HepG2 (cell line): ENCODE data around the gene LRRC45. TPM values are rescaled to one million over a fixed set of nuclear protein-coding genes. Genes with fewer than 3 reads are reported as not detected.
A peak's percentile ranks its signal among the peaks of the same experiment; 100 is the strongest.

Experiments used
- ATAD3A ChIP-seq: sonication (generic); formaldehyde crosslinking; IDR thresholded peaks from 2 replicates; pipeline ENCODE4 v1.4.0; 2020; ENCODE audit warnings: missing genetic modification reagents
- CTCF ChIP-seq: sonication (generic); formaldehyde crosslinking; IDR thresholded peaks from 2 replicates; pipeline ENCODE4 v1.5.0; 2020; ENCODE audit warnings: mild to moderate bottlenecking, missing genetic modification reagents, moderate library complexity
- HNF1A ChIP-seq, 2 experiments: sonication (generic) in 1 of 2; formaldehyde crosslinking in 1 of 2; IDR thresholded peaks; 2 replicates each; pipeline versions ENCODE4 v1.4.0 to v1.6.1; 2016 to 2020; ENCODE audit warnings: borderline replicate concordance in 1 of 2, low read depth in 1 of 2, mild to moderate bottlenecking in 1 of 2, missing genetic modification reagents in 1 of 2
- KDM3A ChIP-seq: IDR thresholded peaks from 2 replicates; pipeline ENCODE4 v1.6.1; 2018; ENCODE audit warnings: low read depth, missing compliant biosample characterization
- MAZ ChIP-seq, 2 experiments: sonication (generic) in 1 of 2; formaldehyde crosslinking in 1 of 2; IDR thresholded peaks; 2 replicates each; pipeline versions ENCODE4 v1.5.0 to v1.6.1; 2012 to 2020; ENCODE audit warnings: low read depth in 2 of 2, mild to moderate bottlenecking in 2 of 2, borderline replicate concordance in 1 of 2, improper control_type of control experiment in 1 of 2, low read length in 1 of 2, missing genetic modification reagents in 1 of 2, moderate library complexity in 1 of 2
- POGZ ChIP-seq: sonication (generic); formaldehyde crosslinking; IDR thresholded peaks from 2 replicates; pipeline ENCODE4 v1.4.0; 2020; ENCODE audit warnings: mild to moderate bottlenecking, missing genetic modification reagents
- PTBP1 ChIP-seq: fragments of 200-400 bp; formaldehyde crosslinking; IDR thresholded peaks from 2 replicates; pipeline ENCODE4 v1.6.1; 2018; ENCODE audit warnings: low read length, low read depth; ENCODE audit not compliant: poor library complexity, severe bottlenecking
- RAD21 ChIP-seq: fragments of 450-650 bp; formaldehyde crosslinking; IDR thresholded peaks from 2 replicates; pipeline ENCODE4 v1.5.0; 2020; ENCODE audit warnings: mild to moderate bottlenecking
- RNF2 ChIP-seq: fragments of 450-650 bp; conservative IDR thresholded peaks from 2 replicates; pipeline ENCODE4 v1.6.1; 2016; ENCODE audit warnings: low read depth
- TFDP1 ChIP-seq: IDR thresholded peaks from 2 replicates; pipeline ENCODE4 v1.6.1; 2016; ENCODE audit warnings: missing compliant biosample characterization, missing genetic modification reagents, borderline replicate concordance
- ZBTB3 ChIP-seq: sonication (generic); formaldehyde crosslinking; IDR thresholded peaks from 2 replicates; pipeline ENCODE4 v1.4.0; 2020; ENCODE audit warnings: low read depth, mild to moderate bottlenecking, moderate library complexity, missing genetic modification reagents, borderline replicate concordance
- ZBTB38 ChIP-seq: sonication (generic); formaldehyde crosslinking; IDR thresholded peaks from 2 replicates; pipeline ENCODE4 v1.5.1; 2020; ENCODE audit warnings: mild to moderate bottlenecking, missing genetic modification reagents
- ZFP90 ChIP-seq: sonication (generic); formaldehyde crosslinking; IDR thresholded peaks from 2 replicates; pipeline ENCODE4 v1.8.0; 2022; ENCODE audit warnings: missing genetic modification reagents, mild to moderate bottlenecking, inconsistent platforms, borderline replicate concordance
- ZHX1 ChIP-seq: sonication (generic); formaldehyde crosslinking; IDR thresholded peaks from 2 replicates; pipeline ENCODE4 v1.8.1; 2022; ENCODE audit warnings: low read depth, mild to moderate bottlenecking, missing genetic modification reagents
- ZNF576 ChIP-seq: sonication (generic); formaldehyde crosslinking; IDR thresholded peaks from 2 replicates; pipeline ENCODE4 v1.4.0; 2020; ENCODE audit warnings: mild to moderate bottlenecking, missing genetic modification reagents
- ZNF589 ChIP-seq: sonication (generic); formaldehyde crosslinking; conservative IDR thresholded peaks from 2 replicates; pipeline ENCODE4 v1.8.0; 2022; ENCODE audit warnings: mild to moderate bottlenecking, moderate library complexity, missing genetic modification reagents
- polyA plus RNA-seq, 8 experiments: library from polyadenylated mRNA; depleted of rRNA in 3 of 8; stranded (reverse) in 7 of 8; unstranded in 1 of 8; fragments of >200 nt; fragmentation: Illumina TruSeq in 4 of 8; extraction: Trizol in 4 of 8; gene quantifications; 2 replicates each; pipeline versions ENCODE4 v1.2.1 to v1.2.3, GENCODE V29; 2011 to 2016; ENCODE audit warnings: low read depth in 4 of 8, missing spikeins in 1 of 8, mixed read lengths in 1 of 8; ENCODE audit not compliant: insufficient read depth in 1 of 8
- total RNA-seq, 5 experiments: library from RNA; depleted of rRNA; stranded (reverse); fragments of >200 nt; fragmentation: Illumina TruSeq; extraction: Trizol; gene quantifications; 2 replicates each; pipeline ENCODE4 v1.2.3, GENCODE V29; 2016; ENCODE audit warnings: low read depth in 1 of 5

LRRC45 gene
- total and polyA plus RNA-seq, 2 of the 13 experiments (the other 11 are each of a cell fraction or from before 2014, with no cell fraction given) = 11.6 to 48.1 TPM

GRCh38 chr17:82030470-82031302 is 7.6 kb downstream of the LRRC45 start (continued):
- TF ChIP-seq MAZ (IDR thresholded peaks at IDR 0.05; ENCODE audit: borderline replicate concordance, low read depth, low read length) = no peak
- TF ChIP-seq MAZ (CRISPR knock-in tag; IDR thresholded peaks at IDR 0.05; ENCODE audit: low read depth) = peak; percentile 28; the same call in 1 of the 2 replicates
- peak; percentile 90 for TF ChIP-seq CTCF (CRISPR knock-in tag)
- TF ChIP-seq HNF1A (IDR thresholded peaks at IDR 0.05; ENCODE audit: low read depth) = no peak
- 0 out of 2 replicates have a peak, but pooled peaks have one; percentile 12 for TF ChIP-seq HNF1A (CRISPR knock-in tag; IDR thresholded peaks at IDR 0.05; ENCODE audit: borderline replicate concordance)
- TF ChIP-seq KDM3A = peak; percentile 62; the same call in 1 of the 2 replicates
- TF ChIP-seq ZNF589 (CRISPR knock-in tag) = 0 out of 2 replicates have a peak, but pooled peaks have one; percentile 39
- no peak for TF ChIP-seq ZFP90
- no peak for TF ChIP-seq RNF2
- TF ChIP-seq RAD21 (CRISPR knock-in tag) = peak; percentile 91
- TF ChIP-seq ZNF576 = 0 out of 2 replicates have a peak, but pooled peaks have one; percentile 43
- 0 out of 2 replicates have a peak, but pooled peaks have one; percentile 17 for TF ChIP-seq POGZ (CRISPR knock-in tag)
- peak; percentile 99 for TF ChIP-seq ZBTB38
- TF ChIP-seq ZHX1 (CRISPR knock-in tag) = peak; percentile 96
- TF ChIP-seq TFDP1 = no peak
- no peak for TF ChIP-seq ZBTB3 (CRISPR knock-in tag)
- 0 out of 2 replicates have a peak, but pooled peaks have one; percentile 13 for TF ChIP-seq ATAD3A (CRISPR knock-in tag)
- peak; percentile 72 for TF ChIP-seq PTBP1
